NK-92 (cell line): ENCODE data around the gene VPS13C.

ENCODE experiments used
- DNase-seq: peaks from one replicate; lab custom pipeline; 2025; ENCODE audit not compliant: unreplicated experiment; lab: John Stamatoyannopoulos, UW

The VPS13C gene

GRCh38 chr15:61938249-61938648, 122.0 kb downstream of the VPS13C start:
- DNase-seq = no peak

GRCh38 chr15:61936528-61937195, 123.6 kb downstream of the VPS13C start:
- no peak for DNase-seq

DNA sequence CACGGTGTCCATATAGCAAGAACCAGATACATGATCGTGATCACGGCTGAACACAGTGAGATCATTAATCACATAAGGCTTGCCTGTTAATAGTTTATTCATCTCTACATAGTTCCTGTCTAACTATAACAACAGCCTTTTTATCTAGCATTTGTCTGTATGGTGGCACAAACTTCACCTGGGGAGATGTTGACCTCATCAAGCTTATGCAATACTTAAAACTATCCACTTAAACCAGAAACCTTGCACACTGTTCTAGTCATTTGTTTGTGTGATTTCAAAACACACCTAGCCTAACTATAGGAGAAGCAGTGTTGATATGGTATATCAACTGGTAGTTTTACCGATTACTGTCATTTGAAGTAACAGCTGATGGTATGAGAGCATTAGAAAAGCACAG, 124.8 kb downstream of the VPS13C start:
- no peak for DNase-seq

DNA sequence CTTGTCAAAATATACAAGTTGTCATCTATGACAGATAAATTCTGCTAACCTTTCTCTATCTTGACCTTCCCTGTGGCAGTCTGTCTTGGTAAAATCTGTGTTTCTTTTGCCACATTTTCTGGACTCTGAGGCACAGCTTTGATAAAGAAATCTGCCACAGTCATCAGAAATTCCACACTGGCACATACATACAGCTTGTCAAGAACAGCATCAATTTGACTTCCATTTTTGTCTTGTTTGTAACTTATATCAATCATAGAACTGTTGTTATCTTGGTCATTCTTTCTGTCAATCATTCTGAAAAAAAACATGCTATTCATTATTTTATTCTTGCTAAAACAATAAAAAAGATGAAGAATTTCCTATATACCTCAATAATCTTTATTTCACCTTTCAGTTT, 130.8 kb downstream of the VPS13C start:
- DNase-seq = no peak

DNA sequence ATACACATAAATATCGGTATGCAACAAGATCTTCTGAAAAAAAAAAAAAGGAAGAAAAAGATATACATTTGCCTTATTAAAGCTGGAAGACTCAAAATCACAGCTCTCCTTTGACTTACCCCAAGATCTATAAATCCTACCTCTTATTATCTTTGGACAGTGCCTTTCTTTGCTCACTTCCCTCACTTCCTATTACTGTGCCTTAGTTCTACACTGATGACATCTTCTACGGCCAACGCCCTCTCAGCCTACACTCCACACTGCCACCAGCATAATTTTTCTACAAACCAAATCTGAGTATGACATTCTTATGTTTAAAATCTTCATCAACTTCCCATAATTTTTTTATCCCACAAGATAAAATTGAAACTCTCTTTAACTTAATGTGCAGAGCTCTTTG, 137.1 kb downstream of the VPS13C start:
- DNase-seq = no peak

DNA sequence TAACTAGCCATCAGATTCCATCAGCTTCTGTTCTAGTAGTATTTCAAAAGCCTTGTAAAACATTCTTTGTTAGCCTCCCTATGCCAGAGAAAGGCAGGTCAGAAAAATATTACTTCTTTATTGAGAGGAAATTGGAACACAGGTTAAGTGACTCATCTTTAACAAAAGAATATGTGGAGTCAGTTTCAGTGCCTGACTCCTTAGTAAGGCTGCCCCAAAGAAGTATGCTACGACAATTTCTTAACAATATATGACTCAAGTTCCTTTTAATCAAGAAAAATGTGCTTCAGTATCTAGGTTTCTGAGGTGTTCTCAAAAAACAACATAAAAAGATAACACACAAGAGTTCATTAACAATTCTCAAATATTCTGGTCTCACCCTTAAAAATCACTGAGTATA, 139.2 kb downstream of the VPS13C start:
- DNase-seq = no peak

- no peak for DNase-seq
These were observed 142.8 kb downstream of the VPS13C start for GRCh38 chr15:61917457-61917856.

- DNase-seq = no peak
These were observed 144.1 kb downstream of the VPS13C start for GRCh38 chr15:61916104-61916503.

DNA sequence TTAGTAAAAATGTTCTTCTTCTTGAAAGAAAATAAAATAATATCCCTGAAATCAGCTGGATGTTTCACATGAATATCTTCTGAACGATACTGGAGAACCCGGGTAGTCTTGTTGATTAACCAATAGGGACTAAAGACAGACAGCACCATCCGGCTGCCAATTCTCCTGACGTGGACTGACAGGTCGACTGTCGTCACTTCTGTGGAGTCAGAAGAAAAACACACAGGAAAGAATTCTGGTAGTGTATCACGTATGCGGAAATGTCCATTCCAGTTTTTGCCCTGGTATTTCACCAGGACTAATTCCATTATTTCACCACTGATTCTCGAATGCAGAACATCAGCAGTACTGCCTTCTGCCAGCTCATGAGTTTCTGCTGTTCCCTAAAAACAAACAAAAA, 144.6 kb downstream of the VPS13C start:
- DNase-seq = no peak

DNA sequence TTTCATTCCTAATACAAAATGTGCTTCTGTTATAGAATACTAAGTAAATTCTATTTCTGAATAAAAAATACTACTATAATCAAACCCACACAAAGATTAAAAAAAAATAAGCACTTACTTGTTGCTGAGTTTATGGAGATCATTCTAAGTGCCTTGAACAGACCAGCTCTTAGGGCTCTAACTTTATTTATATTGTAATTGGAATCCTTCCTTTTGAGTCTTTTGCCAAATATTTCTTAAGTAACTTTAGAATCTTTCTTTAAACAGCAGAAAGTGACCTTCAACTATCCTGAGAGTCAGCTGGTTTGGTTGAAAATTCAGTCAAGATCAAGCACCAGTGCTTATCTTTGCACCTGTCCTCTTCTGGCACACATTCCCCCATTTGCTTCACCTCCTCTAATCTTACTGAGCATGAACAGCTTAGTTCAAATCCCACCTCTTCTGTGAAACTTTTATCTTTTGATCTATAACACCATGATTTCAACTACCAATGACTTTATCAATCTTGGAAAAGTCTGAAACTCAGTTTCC, 149.3 kb downstream of the VPS13C start:
- no peak for DNase-seq

GRCh38 chr15:61908241-61908640, 152.0 kb downstream of the VPS13C start:
- no peak for DNase-seq

- DNase-seq = no peak
These were observed 152.5 kb downstream of the VPS13C start for GRCh38 chr15:61907753-61908086.

GRCh38 chr15:61906961-61907752, 153.1 kb downstream of the VPS13C start:
- no peak for DNase-seq

DNA sequence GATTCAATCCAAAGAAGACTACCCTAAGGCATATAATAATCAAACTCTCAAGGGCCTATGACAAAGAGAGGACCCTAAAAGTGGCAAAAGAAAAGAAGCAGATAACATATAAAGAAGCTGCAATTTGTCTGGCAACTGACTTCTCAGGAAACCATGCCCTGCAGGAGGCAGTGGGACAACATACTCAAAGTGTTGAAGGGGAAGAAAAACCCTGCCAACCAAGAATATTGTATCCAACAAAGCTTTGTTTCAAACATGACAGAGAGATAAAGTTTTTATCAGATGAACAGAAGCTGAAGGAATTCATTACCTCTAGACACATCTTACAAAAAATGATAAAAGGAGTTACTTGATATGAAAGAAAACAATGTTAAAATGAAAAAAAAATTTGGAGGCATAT, 167.1 kb downstream of the VPS13C start:
- no peak for DNase-seq

GRCh38 chr15:61892140-61892539, 168.1 kb downstream of the VPS13C start:
- DNase-seq = no peak

- no peak for DNase-seq
These were observed 170.1 kb downstream of the VPS13C start for GRCh38 chr15:61890106-61890505.

DNA sequence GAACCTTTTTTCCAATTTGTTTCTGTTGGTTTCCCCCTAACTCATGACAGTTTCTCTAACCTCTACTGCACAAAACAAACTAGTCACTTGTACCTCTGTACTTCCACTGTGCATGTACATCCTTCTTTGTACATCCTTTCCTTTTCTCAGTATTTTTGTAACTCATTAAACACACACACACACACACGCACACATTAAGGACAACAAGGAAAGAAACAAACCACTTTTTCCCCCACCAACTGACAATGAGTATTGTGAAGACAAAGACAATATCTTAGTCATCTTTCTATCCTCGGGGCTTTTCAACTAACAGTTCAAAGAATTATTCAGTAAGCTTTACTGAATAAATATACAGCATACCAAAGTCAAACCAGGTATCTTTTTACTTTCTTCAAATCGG, 170.5 kb downstream of the VPS13C start:
- DNase-seq = no peak

DNA sequence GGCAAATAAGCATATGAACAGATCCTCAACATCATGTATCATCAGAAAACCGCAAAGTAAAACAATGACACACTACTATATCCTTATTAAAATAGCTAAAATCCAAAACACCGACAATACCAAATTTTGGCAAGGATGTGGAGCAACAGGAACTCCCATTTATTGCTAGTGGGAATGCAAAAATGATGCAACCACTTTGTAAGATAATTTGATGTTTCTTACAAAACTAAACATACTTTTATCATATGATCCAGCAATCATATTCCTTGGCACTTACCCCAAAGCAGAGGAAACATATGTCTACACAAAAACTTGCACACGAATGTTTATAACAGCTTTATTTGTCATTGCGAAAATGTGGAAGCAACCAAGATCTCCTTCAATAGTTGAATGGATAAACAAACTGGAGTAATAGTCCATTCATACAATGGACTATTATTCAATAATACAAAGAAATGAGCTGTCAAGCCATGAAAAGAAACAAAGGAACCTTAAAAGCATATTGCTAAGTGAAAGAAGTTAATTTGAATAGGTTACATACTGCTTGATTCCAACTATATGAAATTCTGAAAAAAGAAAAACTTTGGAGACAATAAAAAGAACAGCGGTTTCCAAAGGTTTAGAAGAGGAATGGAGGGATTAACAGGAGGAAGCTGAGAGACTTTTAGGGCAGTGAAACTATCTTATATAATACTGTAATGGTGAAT, 172.0 kb downstream of the VPS13C start:
- DNase-seq = no peak

DNA sequence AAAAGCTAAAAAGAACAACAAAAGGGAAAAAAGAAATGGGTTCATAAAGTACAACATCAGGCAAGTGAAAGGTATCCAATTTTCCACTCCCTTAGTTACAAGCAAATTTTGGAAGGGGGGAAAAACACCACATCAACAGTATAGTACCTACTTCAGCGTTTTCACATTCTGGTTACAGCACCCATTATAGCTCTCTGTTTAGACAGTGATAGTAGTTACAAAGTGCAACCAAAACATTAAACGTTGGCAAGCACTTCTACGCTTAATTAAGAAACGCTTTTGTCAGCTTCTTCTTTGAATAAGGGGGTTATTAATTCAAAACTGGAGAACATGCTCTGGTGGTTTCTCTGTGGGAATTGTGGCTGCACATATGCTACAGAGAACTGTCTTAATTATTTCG, 180.2 kb downstream of the VPS13C start:
- DNase-seq = no peak

DNA sequence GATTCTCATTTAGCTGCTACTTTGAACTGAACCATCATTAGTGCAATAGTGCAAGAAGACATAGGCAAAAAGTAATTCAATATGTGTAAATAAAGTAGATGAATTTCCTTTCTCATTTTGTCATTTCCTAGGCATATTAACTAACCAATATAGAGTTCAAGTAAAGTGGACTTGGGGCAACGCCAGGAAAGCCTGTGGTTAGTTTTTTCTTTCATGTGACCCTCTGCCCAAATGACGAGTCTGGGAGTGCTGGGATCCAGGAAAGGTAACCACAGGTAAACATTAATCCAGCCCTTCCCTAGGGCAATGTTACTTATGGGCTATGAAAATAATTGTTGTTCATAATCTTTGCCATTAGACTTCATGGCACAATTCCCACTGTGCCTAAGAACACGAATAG, 181.0 kb downstream of the VPS13C start:
- DNase-seq = no peak

DNA sequence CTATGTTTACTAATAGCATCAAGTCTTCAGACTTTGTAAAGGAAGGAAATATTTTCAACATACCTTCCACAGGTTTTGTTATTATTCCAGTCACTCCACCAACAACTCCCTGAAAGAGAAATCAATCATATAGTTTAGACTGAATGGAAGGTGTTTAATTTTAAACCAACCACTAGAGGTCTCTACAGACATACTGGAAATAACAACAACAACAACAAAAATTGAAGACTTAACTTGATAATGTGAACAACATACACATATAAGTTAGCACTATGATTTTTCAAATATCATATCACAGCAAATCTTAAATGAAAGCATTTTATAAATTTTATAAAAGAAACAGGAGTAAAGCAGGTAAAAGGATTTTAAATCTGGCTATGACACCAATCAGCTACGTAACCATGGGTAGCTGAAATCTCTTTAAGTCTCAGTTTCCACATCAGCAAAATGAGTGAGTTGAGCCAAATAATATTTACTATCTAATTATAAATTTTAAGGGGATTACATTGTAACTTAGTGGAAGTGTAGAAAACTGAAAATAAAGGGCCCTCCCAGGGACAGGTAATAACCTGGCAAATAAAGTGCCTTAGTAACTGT, 188.2 kb downstream of the VPS13C start:
- no peak for DNase-seq

GRCh38 chr15:61869656-61870055, 190.6 kb downstream of the VPS13C start:
- DNase-seq = no peak
